Measurements from ENCODE around the gene GPR62.

Gene GPR62

GRCh38 chr3:51955175-51955892 lies at the start of gene GPR62:
Gene GPR62 (plus strand): TSS chr3:51955381. CDS start chr3:51955653, 272 bp downstream.
- peak within 1 kb of the TSS; percentile 64 for H3K27ac ChIP-seq
- DNase-seq = no peak
- H3K36me3 ChIP-seq = peaks cover 54% of the 10 kb centered on the region
- H3K4me3 ChIP-seq (ENCODE audit: low read depth, low read length) = no peak within 1 kb of the TSS
- H3K9me3 ChIP-seq (ENCODE audit: severe bottlenecking) = no peaks in the 10 kb centered on the region
- no peak for TF ChIP-seq CTCF (IDR thresholded peaks at IDR 0.05; ENCODE audit: low read depth, low read length)
- no peaks in the 10 kb centered on the region for H3K27me3 ChIP-seq (ENCODE audit: insufficient read depth, low read depth, severe bottlenecking)

- TF ChIP-seq CTCF (IDR thresholded peaks at IDR 0.05; ENCODE audit: low read depth, low read length) = no peak
- Histone ChIP-seq H3K9me3 (ENCODE audit: severe bottlenecking) (peaks cover 2% of the 10 kb centered on the region), H3K27ac (no peak overlapping the region), H3K4me3 (ENCODE audit: low read depth, low read length) (no peak overlapping the region), H3K36me3 (no peaks in the 10 kb centered on the region), H3K27me3 (ENCODE audit: insufficient read depth, low read depth, severe bottlenecking) (no peaks in the 10 kb centered on the region)
- no peak for DNase-seq
These were observed 47.2 kb upstream of the GPR62 start for GRCh38 chr3:51908026-51908425.

- DNase-seq = no peak
- H3K27ac ChIP-seq = no peak overlapping the region
- H3K4me3 ChIP-seq (ENCODE audit: low read depth, low read length) = no peak overlapping the region
- no peaks in the 10 kb centered on the region for H3K27me3 ChIP-seq (ENCODE audit: insufficient read depth, low read depth, severe bottlenecking)
- H3K9me3 ChIP-seq (ENCODE audit: severe bottlenecking) = no peaks in the 10 kb centered on the region
- H3K36me3 ChIP-seq = no peaks in the 10 kb centered on the region
- no peak for TF ChIP-seq CTCF (IDR thresholded peaks at IDR 0.05; ENCODE audit: low read depth, low read length)
These were observed 38.8 kb upstream of the GPR62 start for GRCh38 chr3:51916418-51916817.

DNA sequence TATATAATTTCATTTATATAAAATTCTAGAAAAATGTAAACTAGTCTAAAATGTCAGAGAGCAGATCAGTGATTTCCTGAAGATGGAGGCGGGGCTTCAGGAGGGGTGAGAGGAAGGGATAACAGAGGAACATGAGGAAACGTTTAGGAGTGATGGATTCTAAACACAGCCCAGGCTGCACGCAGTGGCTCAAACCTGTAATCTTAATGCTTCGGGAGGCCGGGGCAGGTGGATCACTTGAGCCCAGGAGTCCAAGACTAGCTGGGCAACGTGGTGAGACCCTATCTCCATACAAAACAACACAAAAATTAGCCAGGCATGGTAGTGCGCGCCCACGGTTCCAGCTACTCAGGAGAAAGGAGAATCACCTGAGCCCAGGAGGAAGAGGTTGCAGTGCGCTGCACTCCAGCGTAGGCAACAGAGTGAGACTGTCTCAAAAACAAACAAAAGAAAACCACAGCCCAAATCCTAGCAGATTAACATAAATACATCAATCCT lies 34.1 kb upstream of the GPR62 start:
- Histone ChIP-seq H3K9me3 (ENCODE audit: severe bottlenecking) (no peaks in the 10 kb centered on the region), H3K4me3 (ENCODE audit: low read depth, low read length) (no peak overlapping the region), H3K27ac (no peak overlapping the region), H3K27me3 (ENCODE audit: insufficient read depth, low read depth, severe bottlenecking) (no peaks in the 10 kb centered on the region), H3K36me3 (no peaks in the 10 kb centered on the region)
- TF ChIP-seq CTCF (IDR thresholded peaks at IDR 0.05; ENCODE audit: low read depth, low read length) = no peak
- no peak for DNase-seq

GRCh38 chr3:51927061-51927977 lies 27.9 kb upstream of the GPR62 start:
- TF ChIP-seq CTCF (IDR thresholded peaks at IDR 0.05; ENCODE audit: low read depth, low read length) = no peak
- H3K36me3 ChIP-seq = peaks cover 6% of the 10 kb centered on the region; the same call in 1 of the 2 replicates
- no peak for DNase-seq
- no peaks in the 10 kb centered on the region for H3K9me3 ChIP-seq (ENCODE audit: severe bottlenecking)
- H3K4me3 ChIP-seq (ENCODE audit: low read depth, low read length) = no peak overlapping the region
- no peaks in the 10 kb centered on the region for H3K27me3 ChIP-seq (ENCODE audit: insufficient read depth, low read depth, severe bottlenecking)
- no peak overlapping the region for H3K27ac ChIP-seq
